ENCODE data around the gene DENND4A.

DNA sequence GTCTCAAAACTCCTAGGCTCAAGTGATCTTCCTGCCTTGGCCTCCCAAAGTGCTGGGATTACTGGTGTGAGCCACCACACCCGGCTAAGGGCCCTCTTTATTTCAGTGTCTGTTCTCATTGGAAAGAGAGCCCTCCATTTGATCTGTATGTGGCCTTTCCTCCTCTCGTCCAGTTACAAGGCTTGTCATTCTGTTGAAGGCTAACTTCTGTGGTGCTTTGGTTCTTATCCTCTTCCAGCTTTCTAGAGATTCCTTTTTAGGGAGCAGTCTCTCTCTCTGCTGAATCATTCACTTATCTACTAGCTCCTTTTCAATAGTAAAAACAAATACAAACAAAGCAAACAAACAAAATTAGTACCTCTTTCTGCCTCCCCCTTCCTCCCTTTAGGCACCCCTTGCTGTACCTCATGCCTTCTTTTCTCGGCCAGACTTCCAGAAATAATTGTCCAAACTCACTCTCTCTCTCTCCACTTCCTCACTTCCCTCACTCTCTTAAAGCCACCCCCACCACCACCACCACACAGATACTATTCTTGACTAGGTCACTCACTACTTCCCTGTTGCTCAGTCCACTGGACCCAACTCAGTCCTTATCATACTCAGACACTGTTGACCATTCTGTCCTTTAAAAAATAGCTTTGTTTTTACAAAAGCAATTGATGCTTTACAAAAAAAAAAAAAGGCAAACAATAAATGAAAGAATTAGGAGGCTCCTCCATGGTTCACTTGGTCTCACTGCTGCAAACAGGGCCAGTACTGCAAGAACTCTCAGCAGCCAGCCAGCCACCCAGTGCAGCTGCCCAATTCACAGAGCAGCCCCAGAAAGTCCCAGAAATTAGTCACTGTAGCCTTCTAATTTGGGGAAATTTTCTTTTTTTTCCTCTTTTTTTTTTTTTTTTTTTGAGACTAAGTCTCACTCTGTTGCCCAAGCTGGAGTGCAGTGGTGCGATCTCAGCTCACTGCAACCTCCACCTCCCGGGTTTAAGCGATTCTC, 45.5 kb upstream of the DENND4A start:
- TF ChIP-seq EZH2 (IDR thresholded peaks at IDR 0.05; ENCODE audit: borderline replicate concordance, low read depth, low read length, poor library complexity, severe bottlenecking): no peak
- TF ChIP-seq CTCF (conservative IDR thresholded peaks at IDR 0.05; ENCODE audit: low read depth, low read length): no peak

Data from A673 (cell line).